Spleen (tissue), 11 donors: ENCODE results near the gene UTP11. TPM values are rescaled to one million over a fixed set of nuclear protein-coding genes. Genes with fewer than 3 reads are reported as not detected.

ENCODE experiments used
- DNase-seq: peaks from one replicate; pipeline ENCODE4 v3.0.0-alpha.2; 2020
- H3K27ac ChIP-seq, 8 donors: fragments of 200-600 bp; sonication (generic) in 7 of 8; 1 replicate in 4 of 8; 2 replicates in 4 of 8; pipeline versions ENCODE4 v1.5.0 to v1.8.0; 2016 to 2021; ENCODE audit warnings: inconsistent platforms in 4 of 8, mild to moderate bottlenecking in 4 of 8, moderate library complexity in 1 of 8
- H3K27me3 ChIP-seq, 7 donors: fragments of 200-600 bp; sonication (generic) in 6 of 7; replicated peaks in 1 of 7; 1 replicate in 4 of 7; 2 replicates in 3 of 7; pipeline versions ENCODE4 v1.5.0 to v1.8.0; 2016 to 2021; ENCODE audit warnings: inconsistent platforms in 3 of 7, mild to moderate bottlenecking in 1 of 7
- H3K36me3 ChIP-seq, 6 donors: fragments of 200-600 bp; sonication (generic) in 5 of 6; 1 replicate in 4 of 6; 2 replicates in 2 of 6; pipeline versions ENCODE4 v1.5.0 to v1.8.0; 2016 to 2021; ENCODE audit warnings: inconsistent platforms in 2 of 6
- H3K4me1 ChIP-seq, 6 donors: fragments of 200-600 bp; sonication (generic) in 5 of 6; 1 replicate in 3 of 6; 2 replicates in 3 of 6; pipeline versions ENCODE4 v1.5.0 to v1.8.0; 2016 to 2021; ENCODE audit warnings: inconsistent platforms in 3 of 6
- H3K4me3 ChIP-seq, 8 donors: fragments of 200-600 bp; sonication (generic) in 7 of 8; 1 replicate in 4 of 8; 2 replicates in 4 of 8; pipeline versions ENCODE4 v1.5.0 to v1.8.0; 2016 to 2021; ENCODE audit warnings: inconsistent platforms in 4 of 8, mild to moderate bottlenecking in 4 of 8, moderate library complexity in 2 of 8
- H3K9me3 ChIP-seq, 8 donors: fragments of 200-600 bp; sonication (generic) in 7 of 8; 1 replicate in 4 of 8; 2 replicates in 4 of 8; pipeline versions ENCODE4 v1.5.0 to v1.8.0; 2016 to 2021; ENCODE audit warnings: inconsistent platforms in 4 of 8
- CTCF ChIP-seq, 11 experiments: fragments of 200-600 bp in 7 of 11; fragments of 450-650 bp in 4 of 11; sonication (generic) in 4 of 11; IDR thresholded peaks in 8 of 11; conservative IDR thresholded peaks in 3 of 11; 1 replicate in 7 of 11; 2 replicates in 4 of 11; pipeline versions ENCODE4 v1.4.0 to v1.8.0; 2016 to 2021; ENCODE audit warnings: antibody characterized with exemption in 11 of 11, inconsistent platforms in 4 of 11, mild to moderate bottlenecking in 1 of 11
- POLR2A ChIP-seq, 3 donors: fragments of 450-650 bp; IDR thresholded peaks; one replicate each; pipeline ENCODE4 v1.5.1; 2017; ENCODE audit warnings: antibody characterized with exemption in 3 of 3, mild to moderate bottlenecking in 1 of 3
- POLR2AphosphoS5 ChIP-seq, 3 donors: sonication (generic); formaldehyde crosslinking; IDR thresholded peaks; one replicate each; pipeline ENCODE4 v1.5.1; 2017; ENCODE audit warnings: antibody characterized with exemption in 3 of 3
- WGBS, 5 donors: extraction: QIAGEN DNeasy Blood & Tissue Kit in 3 of 5; methylation state at CpG; one replicate each; pipeline versions ENCODE4 v1.1.5 to v1.1.7; 2013 to 2018; 5-methylcytosine and 5-hydroxymethylcytosine counted together
- intact Hi-C: fragments of 100-400 bp; cut with DNase I; formaldehyde crosslinking; loops from one replicate; pipeline ENCODE4 v1.15.0; 2023; ENCODE audit warnings: low total_unique reads
- polyA plus RNA-seq, 3 donors: library from polyadenylated mRNA; stranded (reverse); fragments of 200-250 nt; gene quantifications; one replicate each; pipeline ENCODE4 v1.2.1, GENCODE V29; 2013
- total RNA-seq, 7 donors: library from RNA; depleted of rRNA in 3 of 7; stranded (reverse); fragments of >200 nt in 3 of 7; fragmentation: NEBNext Ultra II Directional in 4 of 7; extraction: Animal tissue kit (Norgen Biotek cat#: 25700) in 4 of 7; gene quantifications; one replicate each; pipeline versions ENCODE4 v1.1.0 to v1.2.1, GENCODE V29; 2016 to 2021
- donor health status: healthy with polysubstance abuse.
- donor health status: DM: no; HTN: no; CAD: no; lungs with moderate emphysema.
- donor health status: DM: no; HTN: no; CAD: no.
- donor health status: Bipolar disorder and iron deficiency.
- donor health status: healthy.
- donor health status: DM: no; HTN: no; CAD: no.
- donor health status: DM: yes; HTN: yes; CAD: no.

The UTP11 gene
- total and polyA plus RNA-seq, 10 donors, result 12.5 to 51.4 (median 20.8) TPM

- no peak overlapping the region for H3K27ac ChIP-seq
- no peak for TF ChIP-seq CTCF (IDR thresholded peaks at IDR 0.05 in 8 of 11, conservative IDR thresholded peaks at IDR 0.05 in 3 of 11)
- no peak for TF ChIP-seq POLR2AphosphoS5 (IDR thresholded peaks at IDR 0.05)
- TF ChIP-seq POLR2A (IDR thresholded peaks at IDR 0.05), result no peak
- 73 to 80% (median 74%) methylated on average over 9 to 10 of the region's 10 CpGs for WGBS, 5 donors
- intact Hi-C loops, result no loop called here
- H3K4me3 ChIP-seq, result no peak overlapping the region
- H3K9me3 ChIP-seq, result no peaks in the 10 kb centered on the region
- DNase-seq, result no peak
- H3K4me1 ChIP-seq, result no peaks in the 10 kb centered on the region
- H3K27me3 ChIP-seq, result peaks cover 0 to 63% (median 14%) of the 10 kb centered on the region in 7 donors
- H3K36me3 ChIP-seq, result no peaks in the 10 kb centered on the region
Measured at GRCh38 chr1:38071312-38072256, 59.0 kb downstream of the UTP11 start.

- TF ChIP-seq POLR2AphosphoS5 (IDR thresholded peaks at IDR 0.05) (no peak), CTCF (IDR thresholded peaks at IDR 0.05 in 8 of 11, conservative IDR thresholded peaks at IDR 0.05 in 3 of 11) (no peak), POLR2A (IDR thresholded peaks at IDR 0.05) (no peak)
- no peak for DNase-seq
- 48 to 80% (median 62%) methylated on average over 2 of the region's 2 CpGs for WGBS, 5 donors
Measured at GRCh38 chr1:38072858-38073257, 60.3 kb downstream of the UTP11 start.

GRCh38 chr1:38073534-38074301 is 61.2 kb downstream of the UTP11 start:
- Histone ChIP-seq H3K27ac (no peak overlapping the region), H3K27me3 (peaks cover 0 to 46% (median 8%) of the 10 kb centered on the region in 7 donors)
- 63 to 78% (median 70%) methylated on average over 9 of the region's 9 CpGs for WGBS, 5 donors

More at GRCh38 chr1:38072858-38073257, 60.3 kb downstream of the UTP11 start:
- Histone ChIP-seq H3K27me3 (peaks cover 0 to 55% (median 14%) of the 10 kb centered on the region in 7 donors), H3K9me3 (no peaks in the 10 kb centered on the region), H3K4me3 (no peak overlapping the region), H3K27ac (no peak overlapping the region), H3K36me3 (no peaks in the 10 kb centered on the region), H3K4me1 (no peaks in the 10 kb centered on the region)
- intact Hi-C loops, result no loop called here

More at GRCh38 chr1:38073534-38074301, 61.2 kb downstream of the UTP11 start:
- Histone ChIP-seq H3K9me3 (no peaks in the 10 kb centered on the region), H3K36me3 (no peaks in the 10 kb centered on the region), H3K4me1 (no peaks in the 10 kb centered on the region), H3K4me3 (no peak overlapping the region)
- intact Hi-C loops, result no loop called here
- DNase-seq, result no peak
- no peak for TF ChIP-seq POLR2A (IDR thresholded peaks at IDR 0.05)
- TF ChIP-seq POLR2AphosphoS5 (IDR thresholded peaks at IDR 0.05), result no peak
- TF ChIP-seq CTCF (IDR thresholded peaks at IDR 0.05 in 8 of 11, conservative IDR thresholded peaks at IDR 0.05 in 3 of 11), result no peak
